Activated CD4-positive, alpha-beta T cell treated with anti-CD3 and anti-CD28 coated beads, Interleukin-2, amount 50 U/mL, for 48 hours (primary cell): ENCODE results near the gene ANKRD66.

Experiments used
- DNase-seq, 2 experiments: peaks; one replicate each; pipeline ENCODE4 v3.0.0-alpha.2; 2020

ANKRD66 gene

GRCh38 chr6:46792635-46793034 is 45.9 kb downstream of the ANKRD66 start:
- no peak for DNase-seq

- no peak for DNase-seq
These were observed 46.4 kb downstream of the ANKRD66 start, which contains the start of gene MEP1A for GRCh38 chr6:46793138-46793537. Gene MEP1A (plus strand): TSS chr6:46793389. CDS start chr6:46793399, 10 bp downstream.

- no peak for DNase-seq
These were observed 47.3 kb downstream of the ANKRD66 start for GRCh38 chr6:46794068-46794467.

- DNase-seq = no peak
These were observed 49.1 kb downstream of the ANKRD66 start for GRCh38 chr6:46795816-46796215.

GRCh38 chr6:46796848-46797580 is 50.3 kb downstream of the ANKRD66 start:
- DNase-seq = no peak

GRCh38 chr6:46799657-46800056 is 52.9 kb downstream of the ANKRD66 start:
- no peak for DNase-seq

GRCh38 chr6:46808806-46809205 is 62.1 kb downstream of the ANKRD66 start:
- DNase-seq = no peak
